ENCODE results near the gene PIGM.
A peak's percentile ranks its signal among the peaks of the same experiment; 100 is the strongest.
"Not testable (repeated sequence)": the region's sequence is repeated elsewhere in the genome, so short reads cannot be mapped to it uniquely, and the experiment has no call there.

The PIGM gene

DNA sequence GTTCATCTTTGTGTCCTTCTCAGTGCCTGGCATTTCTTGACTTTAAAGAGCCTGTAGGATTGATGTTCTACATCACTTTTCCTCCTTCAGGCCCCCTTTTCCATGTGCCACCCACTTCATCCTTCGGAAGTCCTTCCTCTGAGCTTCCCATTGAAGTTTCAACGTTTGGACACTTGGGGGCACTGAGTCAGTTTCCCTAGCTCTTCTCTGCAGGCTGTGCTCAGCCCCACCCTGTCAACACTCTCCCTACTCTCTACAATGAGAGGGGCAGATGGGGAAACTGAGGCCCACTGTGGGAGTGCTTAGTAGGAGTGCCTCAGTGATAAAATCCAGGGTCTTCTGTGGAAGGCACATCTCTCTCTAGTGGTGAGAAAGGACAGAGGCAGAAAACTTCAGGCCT lies 26.3 kb upstream of the PIGM start:
- DNase-seq: no peak

DNA sequence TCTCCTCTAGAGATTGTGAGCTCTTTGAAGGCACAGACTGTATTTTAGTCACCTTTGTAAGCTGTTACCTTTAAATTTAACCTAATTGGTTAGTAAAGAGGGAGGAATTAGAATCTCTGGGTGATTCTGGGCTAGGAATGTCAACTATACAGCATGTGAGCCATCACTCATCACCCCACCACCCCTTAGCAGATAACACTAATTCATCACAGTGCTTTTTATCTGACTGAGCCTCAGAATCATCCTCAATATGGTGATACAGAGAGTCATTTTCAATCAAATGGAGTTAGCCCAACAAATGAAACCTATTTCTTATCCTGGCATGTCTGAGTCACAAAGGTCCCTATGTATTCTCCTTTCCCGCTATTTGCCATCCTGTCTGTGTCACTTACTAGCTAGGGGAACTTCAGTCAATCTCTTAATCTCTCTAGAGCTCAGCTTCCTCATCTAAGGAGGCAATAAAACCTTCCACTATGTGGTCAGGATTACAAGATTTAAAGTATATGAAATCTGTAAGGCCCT lies 24.9 kb upstream of the PIGM start:
- no peak for DNase-seq

GRCh38 chr1:160053548-160054365 lies 22.0 kb upstream of the PIGM start:
- no peak for DNase-seq

- no peak for DNase-seq
Measured at GRCh38 chr1:160052936-160053335, 21.1 kb upstream of the PIGM start.

DNA sequence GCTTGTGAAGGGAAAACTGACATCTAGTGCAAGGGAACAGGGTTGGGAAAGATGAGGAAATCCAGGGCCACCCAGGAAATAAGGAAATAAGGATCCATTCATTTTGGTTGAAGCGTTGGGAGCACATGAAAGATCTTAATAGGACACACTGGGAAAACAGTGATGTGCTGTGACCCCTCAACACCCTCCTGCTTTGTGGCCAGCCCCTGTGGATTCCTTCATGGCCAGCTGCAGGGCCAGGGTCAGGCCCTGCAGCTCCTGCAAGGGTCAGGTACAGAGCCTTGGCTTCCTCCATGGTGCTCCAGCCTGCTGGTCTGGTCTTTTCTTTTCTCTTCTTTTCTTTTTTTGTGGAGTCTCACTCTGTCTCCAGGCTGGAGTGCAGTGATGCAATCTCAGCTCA lies 18.8 kb upstream of the PIGM start:
- DNase-seq: no peak

- not testable (repeated sequence) for DNase-seq
Measured at GRCh38 chr1:160050182-160050581, 18.4 kb upstream of the PIGM start.

DNA sequence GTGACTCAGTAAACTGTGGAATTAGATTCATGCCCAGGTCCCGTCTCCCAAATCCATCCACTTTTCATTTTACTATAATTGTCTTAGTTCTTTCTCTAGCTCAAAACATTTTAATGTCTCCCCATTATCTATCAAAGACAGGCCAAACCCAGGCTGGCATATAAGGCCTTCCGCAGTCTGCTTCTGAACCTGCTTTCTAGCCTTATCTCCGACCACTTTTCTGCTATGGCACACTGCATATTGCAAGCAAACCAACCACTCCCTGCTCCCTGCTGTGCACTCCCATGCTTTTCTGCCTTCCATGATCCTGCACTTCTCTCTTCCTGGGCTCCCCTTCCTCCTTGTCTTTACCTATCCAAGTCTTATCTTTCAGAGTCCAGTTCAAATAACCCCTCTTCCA lies 17.3 kb upstream of the PIGM start:
- no peak for DNase-seq

DNA sequence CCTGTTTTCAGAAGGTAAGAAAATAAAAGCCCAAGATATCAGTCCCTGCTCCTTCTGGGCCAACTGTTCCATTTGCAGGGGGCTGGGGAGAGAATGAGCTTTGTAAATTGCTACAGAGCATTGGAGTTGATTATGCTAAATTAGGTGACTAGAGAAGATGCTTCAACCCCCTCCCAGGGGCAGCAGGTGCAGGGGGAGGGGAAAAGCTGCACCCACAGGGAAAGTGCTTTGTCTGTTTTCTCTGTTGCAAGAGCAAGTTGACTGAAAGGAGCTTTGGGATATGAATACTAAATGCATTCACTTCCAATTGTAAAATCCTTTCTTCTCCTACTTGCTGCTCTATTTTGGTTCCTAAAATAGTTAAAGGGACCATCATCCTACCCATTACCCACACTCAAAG lies 16.5 kb upstream of the PIGM start:
- DNase-seq: no peak

GRCh38 chr1:160047111-160047991 lies 15.6 kb upstream of the PIGM start:
- no peak for DNase-seq

- peak; percentile 65 for DNase-seq
Measured at GRCh38 chr1:160046494-160047110, 14.8 kb upstream of the PIGM start.

DNA sequence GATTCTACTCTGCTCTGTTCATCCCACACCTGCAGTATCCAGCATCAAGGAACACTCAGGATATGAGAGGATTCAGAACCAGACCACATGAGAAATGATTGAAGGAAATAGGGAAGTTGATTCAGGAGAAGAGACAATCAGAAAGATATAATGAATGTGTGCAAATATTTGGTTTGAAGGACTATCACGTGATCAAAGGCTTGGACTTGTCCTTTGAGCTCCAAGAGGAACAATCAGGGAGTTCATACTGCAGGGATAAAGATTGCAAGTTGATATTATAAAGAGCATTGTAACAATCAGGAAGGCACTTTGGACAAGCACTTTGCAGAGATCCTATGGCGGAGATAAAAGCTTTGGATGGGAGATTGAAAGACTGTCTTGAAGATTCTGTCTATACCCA lies 13.9 kb upstream of the PIGM start:
- no peak for DNase-seq

- no peak for DNase-seq
Measured at GRCh38 chr1:160043543-160043942, 11.8 kb upstream of the PIGM start.

GRCh38 chr1:160040476-160040875 lies 8.7 kb upstream of the PIGM start:
- DNase-seq: no peak

DNA sequence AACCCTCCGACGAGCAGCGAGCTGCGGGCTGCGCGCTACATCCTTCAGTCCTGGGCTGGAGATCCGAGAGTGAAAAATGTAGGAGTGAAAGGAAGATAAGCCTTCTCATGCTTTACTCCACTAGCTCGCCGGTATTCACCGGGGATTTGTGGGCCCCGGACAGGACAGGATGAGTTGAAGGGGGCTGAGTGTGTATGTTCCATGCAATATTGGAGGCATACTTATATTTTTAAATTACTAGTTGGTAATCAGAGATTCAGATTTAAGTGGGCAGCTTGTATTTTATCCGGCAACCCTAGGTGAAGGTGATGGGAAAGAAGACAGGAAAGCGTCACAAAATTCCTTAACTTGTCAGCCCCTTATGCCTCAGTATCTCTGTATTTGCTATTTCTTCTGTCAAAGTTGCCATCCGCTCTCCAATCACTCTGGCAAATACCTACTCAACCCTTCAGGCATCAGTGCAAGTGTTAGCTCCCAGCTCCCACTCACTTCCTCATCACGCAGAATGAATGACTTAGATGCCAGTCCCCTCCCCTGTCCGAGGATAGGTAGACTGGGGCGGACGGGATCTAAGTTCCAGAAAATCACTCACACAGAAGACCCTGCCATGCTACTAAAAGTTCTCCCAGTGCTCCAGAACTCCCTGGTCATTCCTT lies 503 bp upstream of the PIGM start:
- no peak for DNase-seq

DNA sequence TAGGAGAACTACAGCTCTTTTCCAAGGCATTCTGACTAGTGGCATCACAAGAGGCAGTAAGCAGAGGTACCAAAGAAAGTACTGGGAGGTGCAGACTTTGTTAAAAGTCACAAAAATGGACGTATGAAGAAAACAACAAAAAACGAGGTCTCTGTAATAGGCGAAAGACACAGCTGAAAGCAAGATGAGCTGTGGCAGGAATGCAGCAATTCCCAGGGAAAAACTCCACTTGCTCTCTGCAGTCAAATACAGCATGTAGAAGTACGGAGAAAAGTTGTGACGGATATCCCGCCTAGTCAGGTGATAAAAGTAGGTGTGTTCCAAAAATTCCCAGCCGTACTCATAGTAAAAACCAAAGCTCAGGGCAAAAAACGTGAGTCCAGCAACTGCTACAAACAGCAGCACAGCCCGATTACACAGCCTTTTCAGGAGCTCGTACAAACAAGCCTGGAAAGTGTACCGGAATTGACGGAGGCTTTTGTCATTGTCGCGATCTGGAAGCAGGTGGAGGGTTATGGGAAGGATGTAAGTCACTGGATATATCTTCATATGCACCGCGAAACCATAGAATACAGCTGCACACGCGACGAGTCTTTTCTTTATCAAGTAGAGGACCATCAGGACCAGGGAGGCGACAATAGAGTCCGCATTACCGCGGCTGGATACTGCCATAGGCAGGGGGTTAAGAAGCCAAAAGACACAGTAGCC lies 979 bp downstream of the PIGM start:
- no peak for DNase-seq

DNA sequence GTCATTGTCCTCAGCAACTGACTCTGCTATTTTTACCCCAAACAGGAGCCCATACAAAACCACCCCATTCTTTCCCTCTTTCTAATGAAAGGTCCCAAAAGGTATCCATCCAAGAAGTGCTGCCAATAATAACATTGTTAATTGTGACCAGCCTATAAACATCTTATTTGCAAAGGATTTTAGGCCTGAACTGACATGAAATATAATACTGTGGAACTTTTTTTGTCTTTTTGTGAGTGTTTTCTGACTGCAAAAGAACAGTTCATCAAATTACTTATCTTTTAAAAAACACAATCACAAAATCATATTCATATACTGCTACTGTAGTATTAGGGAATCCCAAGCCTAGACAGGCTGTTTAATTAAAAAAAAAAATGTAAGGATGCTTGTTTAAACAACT lies 3.4 kb downstream of the PIGM start:
- no peak for DNase-seq

- no peak for DNase-seq
Measured at GRCh38 chr1:160025314-160025713, 6.5 kb downstream of the PIGM start.

- no peak for DNase-seq
Measured at GRCh38 chr1:160024195-160024905, 7.4 kb downstream of the PIGM start.

GRCh38 chr1:160022330-160023310 lies 9.2 kb downstream of the PIGM start:
- no peak for DNase-seq

DNA sequence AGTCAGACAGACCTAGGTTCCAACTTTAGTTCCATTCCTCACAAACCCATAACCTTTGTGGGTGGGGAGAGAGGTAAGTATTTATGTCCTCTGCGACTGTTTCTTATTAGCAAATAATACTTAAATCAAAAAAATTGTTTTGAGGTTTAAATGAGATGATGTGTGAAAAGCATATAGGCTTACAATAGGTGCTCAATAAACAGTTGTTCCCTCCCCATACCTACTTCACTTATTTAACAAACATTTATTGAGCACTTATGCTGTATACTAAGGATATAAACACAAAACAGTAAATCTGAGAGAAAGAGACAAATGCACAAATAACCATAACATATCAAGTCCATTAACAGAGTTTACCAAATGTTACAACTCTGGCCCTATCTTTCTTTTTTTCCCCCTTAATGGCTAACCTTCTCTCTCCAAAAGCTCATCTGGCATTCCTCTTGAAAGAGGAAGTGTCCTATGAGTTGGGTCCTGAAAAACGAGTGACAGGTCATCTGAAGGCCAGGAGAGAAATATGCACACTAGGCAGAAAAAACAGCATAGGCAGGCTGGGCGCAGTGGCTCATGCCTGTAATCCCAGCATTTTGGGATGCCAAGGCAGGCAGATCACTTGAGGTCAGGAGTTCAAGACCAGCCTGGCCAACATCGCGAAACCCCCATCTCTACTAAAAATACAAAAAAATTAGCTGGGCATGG lies 10.3 kb downstream of the PIGM start:
- DNase-seq: no peak

Data from activated CD4-positive, alpha-beta T cell treated with anti-CD3 and anti-CD28 coated beads, Interleukin-2, Interleukin-6, amounts not matched to agents 100 ng/mL and 50 ng/mL, durations not matched to agents 16 hours and 8 hours (primary cell).